Hematopoietic multipotent progenitor cell treated with erythropoietin and hydrocortisone succinate and interleukin-3 and kit ligand, for 15 days (in vitro differentiated cells): ENCODE data around the gene AGAP2.
"Not testable (repeated sequence)": the region's sequence is repeated elsewhere in the genome, so short reads cannot be mapped to it uniquely, and the experiment has no call there.

ENCODE experiments used
- DNase-seq: peaks from one replicate; pipeline ENCODE4 v3.0.0-alpha.2; 2015; ENCODE audit warnings: low spot score

AGAP2 gene

GRCh38 chr12:57738661-57739237, at the start of gene AGAP2:
Gene AGAP2, minus strand, starts transcription at chr12:57738742. Its CDS starts 496 bp downstream, at chr12:57738246.
- no peak for DNase-seq

DNA sequence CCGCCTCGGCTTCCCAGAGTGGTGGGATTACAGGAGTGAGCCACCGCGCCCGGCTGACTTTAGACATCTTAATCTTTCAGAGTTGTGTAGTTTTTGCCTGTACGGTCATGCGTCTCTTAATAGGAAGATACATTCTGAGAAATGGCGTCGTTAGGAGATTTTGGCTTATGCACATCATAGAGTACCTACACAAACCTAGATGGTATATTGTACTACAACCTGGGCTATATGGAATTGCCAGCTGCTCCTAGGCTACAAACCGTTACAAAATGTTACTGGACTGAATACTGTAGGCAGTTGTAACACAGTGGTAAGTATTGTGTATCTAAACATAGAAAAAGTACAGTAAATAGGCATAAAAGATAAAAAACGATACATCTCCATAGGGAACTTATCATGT, 45.3 kb upstream of the AGAP2 start:
- no peak for DNase-seq

DNA sequence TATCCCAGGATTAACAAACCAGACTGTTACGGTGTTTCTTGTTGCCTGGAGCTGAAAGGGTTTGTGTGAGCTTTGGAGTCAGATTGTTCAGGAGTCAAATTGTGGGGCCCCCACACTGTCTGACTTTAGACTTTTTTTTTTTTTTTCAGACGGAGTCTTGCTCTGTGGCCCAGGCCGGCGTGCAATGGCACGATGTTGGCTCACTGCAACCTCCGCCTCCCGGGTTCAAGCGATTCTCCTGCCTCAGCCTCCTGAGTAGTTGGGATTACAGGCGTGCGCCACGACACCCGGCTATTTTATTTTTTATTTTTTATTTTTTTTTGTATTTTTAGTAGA, 44.9 kb upstream of the AGAP2 start:
- no peak for DNase-seq

DNA sequence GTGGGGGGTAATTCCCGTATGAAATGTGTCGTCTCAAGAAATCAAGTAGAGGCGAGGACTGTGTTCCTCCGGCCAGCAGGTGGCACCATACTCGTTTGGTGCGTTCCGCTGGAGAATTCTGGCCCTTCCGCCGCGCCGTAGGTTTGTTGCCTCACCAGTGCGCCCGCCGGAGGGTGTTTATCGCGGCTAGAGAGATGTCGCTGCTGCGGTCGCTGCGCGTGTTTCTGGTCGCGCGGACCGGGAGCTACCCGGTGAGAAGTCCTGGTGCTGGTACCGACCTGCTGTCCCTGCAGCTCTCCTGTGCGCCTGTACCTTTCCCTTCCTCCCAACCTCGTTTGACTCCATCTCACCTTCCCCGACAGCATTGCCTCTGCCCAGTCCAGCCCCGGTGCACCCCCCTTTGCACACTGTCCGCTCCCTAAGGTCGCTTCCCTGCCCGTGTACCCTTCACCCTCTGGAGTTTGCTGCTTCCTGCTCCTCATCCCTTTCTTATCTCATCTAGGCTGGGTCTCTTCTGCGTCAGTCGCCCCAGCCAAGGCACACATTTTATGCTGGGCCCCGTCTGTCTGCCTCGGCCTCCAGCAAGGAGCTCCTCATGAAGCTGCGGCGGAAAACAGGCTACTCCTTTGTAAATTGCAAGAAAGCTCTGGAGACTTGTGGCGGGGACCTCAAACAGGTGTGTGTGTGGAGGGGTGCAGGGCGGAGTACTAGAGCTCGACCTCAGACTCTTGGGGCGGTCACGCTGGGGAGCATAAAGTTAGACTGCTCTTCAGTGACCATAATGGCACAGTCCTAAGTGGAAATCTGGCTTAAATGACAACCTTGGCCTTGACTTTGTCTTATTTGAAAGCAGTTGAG, 44.3 kb upstream of the AGAP2 start, which contains the start of gene TSFM:
TSS of gene TSFM (plus strand) at position 180 of the 858 bp plus-strand sequence. CDS start at position 195, 15 bp downstream.
- peak; percentile 96 for DNase-seq

GRCh38 chr12:57782243-57782607, 43.7 kb upstream of the AGAP2 start:
- DNase-seq: no peak

- no peak for DNase-seq
Observed at GRCh38 chr12:57781801-57782200, 43.3 kb upstream of the AGAP2 start.

- no peak for DNase-seq
Observed at GRCh38 chr12:57781244-57781643, 42.7 kb upstream of the AGAP2 start.

- DNase-seq: no peak
Observed at GRCh38 chr12:57780284-57780897, 41.8 kb upstream of the AGAP2 start.

- no peak for DNase-seq
Observed at GRCh38 chr12:57779736-57780135, 41.2 kb upstream of the AGAP2 start.

- DNase-seq: no peak
Observed at GRCh38 chr12:57777911-57778310, 39.4 kb upstream of the AGAP2 start.

- DNase-seq: no peak
Observed at GRCh38 chr12:57777367-57777766, 38.8 kb upstream of the AGAP2 start.

DNA sequence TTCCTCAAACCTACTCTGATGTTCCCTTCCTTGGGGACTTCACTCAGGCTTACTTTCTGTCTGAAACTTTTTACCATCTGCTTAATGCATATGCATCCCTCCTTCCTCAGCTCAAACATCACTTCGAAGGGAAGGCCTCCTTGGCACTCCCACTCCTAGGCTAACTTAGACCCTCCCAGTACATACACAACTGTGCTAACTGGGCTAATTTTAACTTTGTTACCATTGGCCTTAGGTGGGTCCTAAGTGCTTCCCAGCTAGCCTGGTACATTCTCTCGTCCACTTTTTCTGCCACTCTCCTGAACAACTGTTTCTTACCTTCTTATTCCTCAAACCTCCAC, 37.7 kb upstream of the AGAP2 start:
- DNase-seq: no peak

DNA sequence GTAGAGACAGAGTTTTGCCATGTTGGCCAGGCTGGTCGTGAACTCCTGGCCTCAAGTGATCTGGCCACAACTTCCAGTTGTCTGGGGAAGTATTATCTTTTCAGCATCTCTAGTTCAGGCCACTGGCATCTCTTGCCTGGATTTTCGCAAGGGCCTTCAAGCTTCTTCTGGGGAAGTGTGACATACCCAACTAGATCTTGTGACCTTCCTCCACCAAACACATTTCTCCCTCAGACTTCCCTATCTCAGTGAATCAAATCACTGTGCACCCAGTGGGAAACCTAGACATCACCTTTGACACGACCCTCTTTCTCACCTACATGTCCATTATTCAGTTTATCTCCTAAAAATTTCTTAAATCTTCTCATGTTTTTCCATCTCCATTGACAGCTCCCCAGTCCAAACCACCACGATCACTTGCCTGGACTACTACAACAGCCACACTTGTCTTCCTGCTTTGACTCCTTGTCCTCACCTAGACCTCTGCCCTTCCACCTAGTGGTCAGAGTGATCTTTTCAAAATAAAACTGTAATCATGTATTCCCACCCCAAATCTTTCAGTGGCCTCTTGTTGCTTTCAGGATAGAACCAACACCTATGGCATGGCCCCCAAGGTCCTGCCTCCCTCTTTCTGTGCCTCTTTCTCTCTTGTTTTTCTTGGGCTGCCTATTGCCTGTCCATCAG, 37.2 kb upstream of the AGAP2 start:
- no peak for DNase-seq

DNA sequence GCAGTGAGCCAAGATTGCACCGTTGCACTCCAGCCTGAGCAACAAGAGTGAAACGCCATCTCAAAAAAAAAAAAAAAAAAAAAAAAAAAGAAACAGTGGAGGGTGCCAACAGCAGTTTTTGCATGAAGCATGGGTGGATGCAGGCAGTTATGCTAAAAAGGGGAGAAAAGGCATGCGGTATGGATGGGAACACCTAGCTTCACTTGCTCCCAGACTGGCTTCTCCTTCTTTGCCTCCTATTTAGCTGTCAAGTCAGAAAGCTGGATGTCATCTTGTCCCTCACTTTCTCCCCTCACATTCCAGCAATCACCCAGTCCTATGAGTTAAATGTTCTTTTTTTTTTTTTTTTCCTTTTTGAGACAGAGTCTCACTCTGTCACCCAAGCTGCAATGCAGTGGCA, 36.5 kb upstream of the AGAP2 start:
- DNase-seq: no peak

DNA sequence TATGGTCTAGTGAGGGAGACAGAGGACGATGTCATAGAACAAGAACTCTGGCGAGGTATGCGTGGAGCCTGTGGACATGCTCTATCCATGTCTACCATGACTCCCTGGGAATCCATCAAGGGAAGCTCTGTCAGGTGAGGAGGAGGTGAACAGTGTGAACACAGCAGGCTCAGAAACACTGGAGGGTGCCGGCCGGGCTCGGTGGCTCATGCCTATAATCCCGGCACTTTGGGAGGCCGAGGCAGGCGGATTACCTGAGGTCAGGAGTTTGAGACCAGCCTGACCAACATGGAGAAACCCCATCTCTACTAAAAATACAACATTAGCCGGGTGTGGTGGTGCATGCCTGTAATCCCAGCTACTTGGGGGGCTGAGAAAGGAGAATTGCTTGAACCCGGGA, 36.1 kb upstream of the AGAP2 start:
- not testable (repeated sequence) for DNase-seq

GRCh38 chr12:57772429-57773322, 34.1 kb upstream of the AGAP2 start, which contains the start of gene EEF1AKMT3:
Gene EEF1AKMT3, plus strand, starts transcription at chr12:57772614. Its CDS starts 111 bp downstream, at chr12:57772725.
- no peak for DNase-seq

GRCh38 chr12:57771873-57772428, 33.4 kb upstream of the AGAP2 start, which contains the start of gene METTL1:
Gene METTL1, minus strand, starts transcription at chr12:57772105. Its CDS starts 22 bp downstream, at chr12:57772083.
- DNase-seq: peak; percentile 88

GRCh38 chr12:57771236-57771872, 32.8 kb upstream of the AGAP2 start:
- DNase-seq: peak; percentile 80

DNA sequence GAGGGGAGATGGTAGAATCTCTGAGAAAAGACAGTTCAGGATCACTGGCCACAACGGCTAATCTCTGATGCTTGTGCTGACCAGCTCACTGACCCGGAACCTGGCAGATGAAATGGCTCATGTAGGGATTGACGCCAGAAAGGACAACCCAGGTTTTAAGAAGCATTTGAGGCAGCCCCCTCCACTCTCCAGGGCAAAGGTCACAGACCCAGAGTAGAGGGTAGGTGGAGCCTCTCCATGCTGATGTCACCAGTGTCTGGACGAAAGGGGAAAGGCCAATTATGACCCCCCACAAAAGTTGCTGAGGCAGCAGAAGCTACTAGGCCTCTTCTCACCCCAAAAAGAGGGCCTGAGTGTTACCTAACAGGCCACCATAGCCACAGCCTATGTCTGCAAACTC, 32.2 kb upstream of the AGAP2 start:
- DNase-seq: no peak

- no peak for DNase-seq
Observed at GRCh38 chr12:57769594-57769993, 31.1 kb upstream of the AGAP2 start.

DNA sequence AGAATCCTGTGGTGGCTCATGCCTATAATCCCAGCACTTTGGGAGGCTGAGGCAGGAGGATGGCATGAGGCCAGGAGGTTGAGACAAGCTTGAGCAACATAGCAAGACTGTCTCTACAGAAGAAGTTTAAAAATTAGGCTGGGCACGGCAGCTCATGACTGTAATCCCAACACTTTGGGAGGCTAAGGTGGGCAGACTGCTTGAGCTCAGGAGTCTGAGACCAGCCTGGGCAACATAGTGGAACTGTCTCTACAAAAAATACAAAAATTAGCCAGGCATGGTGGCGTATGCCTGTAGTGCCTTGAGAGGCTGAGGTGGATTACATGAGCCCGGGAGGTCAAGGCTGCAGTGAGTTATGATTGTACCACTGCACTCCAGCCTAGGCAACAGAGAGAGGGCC, 29.3 kb upstream of the AGAP2 start:
- no peak for DNase-seq
